ENCODE data around the gene KLHDC9. TPM values are rescaled to one million over a fixed set of nuclear protein-coding genes. Genes with fewer than 3 reads are reported as not detected.

Gene KLHDC9
- total and polyA plus RNA-seq, 9 of the 15 experiments (the other 6 are each of a cell fraction or from before 2014, with no cell fraction given): not detected

GRCh38 chr1:161076410-161076809 is 21.8 kb upstream of the KLHDC9 start (continued):
- no peak for TF ChIP-seq TSHZ1 (CRISPR knock-in tag; IDR thresholded peaks at IDR 0.05)
- no peak for TF ChIP-seq DMBX1 (CRISPR knock-in tag; IDR thresholded peaks at IDR 0.05; ENCODE audit: borderline replicate concordance)
- no peak for TF ChIP-seq ZNF77 (CRISPR knock-in tag; IDR thresholded peaks at IDR 0.05)
- TF ChIP-seq BACH1 (tag; IDR thresholded peaks at IDR 0.05): no peak
- TF ChIP-seq LEF1 (IDR thresholded peaks at IDR 0.05): no peak
- no peak for TF ChIP-seq TAL1 (IDR thresholded peaks at IDR 0.05)
- no peak for TF ChIP-seq GATA2 (CRISPR knock-in tag; IDR thresholded peaks at IDR 0.05)
- TF ChIP-seq DIDO1 (tag; IDR thresholded peaks at IDR 0.05; ENCODE audit: low read depth): no peak

GRCh38 chr1:161077426-161077825 is 20.7 kb upstream of the KLHDC9 start:
- DNase-seq (ENCODE audit: extremely low read depth in 1 of 4, low spot score in 3 of 4) (no peak), FAIRE-seq (no peak), ATAC-seq (no peak)
- no TSS peak for BruUV-seq (replicated peaks)
- ChIA-PET POLR2A (no interaction called here), CTCF (ENCODE audit: low intra/inter-chr PET ratio) (no interaction called here)
- no peaks in the 10 kb centered on the region for H3K9me1 ChIP-seq (ENCODE audit: control insufficient read depth, insufficient read depth, low read length)
- in situ Hi-C loops (cut with MboI): loop anchor here (25.0 kb wide), 1 partner anchor 240 kb away; no protein-coding TSS in a partner anchor
- H3K4me3 ChIP-seq: no peak overlapping the region
- no peaks in the 10 kb centered on the region for H4K20me1 ChIP-seq (replicated peaks; ENCODE audit: control insufficient read depth, insufficient read depth, low read length)
- WGBS (ENCODE audit: insufficient coverage, low coverage, missing lambda C conversion rate): 37% methylated on average over 9 of the region's 9 CpGs
- H3K27me3 ChIP-seq (ENCODE audit: control insufficient read depth in 2 of 2, insufficient read depth in 2 of 2, low read length in 2 of 2): no peaks in the 10 kb centered on the region
- H3K36me3 ChIP-seq (ENCODE audit: control insufficient read depth, insufficient read depth, low read length): no peaks in the 10 kb centered on the region
- no peak overlapping the region for H3K4me2 ChIP-seq (ENCODE audit: insufficient read depth, low read length)
- no peaks in the 10 kb centered on the region for H3K79me2 ChIP-seq (ENCODE audit: control insufficient read depth, insufficient read depth, low read length)
- H3K9me3 ChIP-seq (replicated peaks; ENCODE audit: control insufficient read depth, insufficient read depth, low read depth, low read length): no peaks in the 10 kb centered on the region
- H3K27ac ChIP-seq (ENCODE audit: extremely low read depth, low read depth, low read length): no peak overlapping the region
- H2AFZ ChIP-seq (ENCODE audit: low read depth, low read length): no peak overlapping the region
- intact Hi-C loops (cut with micrococcal nuclease): loop anchor here (10.0 kb wide), 1 partner anchor 57 kb away; the partner anchor contains the start of gene DEDD
- H3K4me1 ChIP-seq (replicated peaks in 1 of 2; ENCODE audit: control insufficient read depth in 2 of 2, insufficient read depth in 2 of 2, low read length in 2 of 2): peaks cover 5 to 25% of the 10 kb centered on the region in 2 experiments; a peak in 3 of 5 replicates
- H3K9ac ChIP-seq (ENCODE audit: insufficient read depth in 1 of 2, low read depth in 2 of 2, low read length in 2 of 2): peak overlapping the region in 1 of 2 experiments; percentile 79; a peak in 2 of 4 replicates
- TF ChIP-seq ATF1 (CRISPR knock-in tag; IDR thresholded peaks at IDR 0.05) (no peak), ATF1 (tag; IDR thresholded peaks at IDR 0.05) (no peak), MECOM (CRISPR knock-in tag; IDR thresholded peaks at IDR 0.05) (no peak), ZNF398 (CRISPR knock-in tag; IDR thresholded peaks at IDR 0.05) (no peak), ZNF41 (CRISPR knock-in tag; conservative IDR thresholded peaks at IDR 0.05) (no peak), TAF1 (IDR thresholded peaks at IDR 0.05; ENCODE audit: control insufficient read depth, extremely low read depth, insufficient read depth, low read length, severe bottlenecking) (no peak), TEAD1 (CRISPR knock-in tag; IDR thresholded peaks at IDR 0.05) (no peak), SMAD1 (IDR thresholded peaks at IDR 0.05; ENCODE audit: low read depth, low read length, partially characterized antibody) (no peak), GTF2F1 (IDR thresholded peaks at IDR 0.05; ENCODE audit: low read depth, low read length) (no peak), TBL1XR1 (IDR thresholded peaks at IDR 0.05; ENCODE audit: low read length in 2 of 2) (no peak), ZNF384 (IDR thresholded peaks at IDR 0.05; ENCODE audit: low read depth, low read length) (no peak), ZFPM2 (CRISPR knock-in tag; IDR thresholded peaks at IDR 0.05) (no peak)

Data from K562 (cell line).